ENCODE measurements around the gene CCDC152.

CCDC152 gene

GRCh38 chr5:42750507-42750906 is 6.1 kb upstream of the CCDC152 start:
- TF ChIP-seq, protein P1, sequence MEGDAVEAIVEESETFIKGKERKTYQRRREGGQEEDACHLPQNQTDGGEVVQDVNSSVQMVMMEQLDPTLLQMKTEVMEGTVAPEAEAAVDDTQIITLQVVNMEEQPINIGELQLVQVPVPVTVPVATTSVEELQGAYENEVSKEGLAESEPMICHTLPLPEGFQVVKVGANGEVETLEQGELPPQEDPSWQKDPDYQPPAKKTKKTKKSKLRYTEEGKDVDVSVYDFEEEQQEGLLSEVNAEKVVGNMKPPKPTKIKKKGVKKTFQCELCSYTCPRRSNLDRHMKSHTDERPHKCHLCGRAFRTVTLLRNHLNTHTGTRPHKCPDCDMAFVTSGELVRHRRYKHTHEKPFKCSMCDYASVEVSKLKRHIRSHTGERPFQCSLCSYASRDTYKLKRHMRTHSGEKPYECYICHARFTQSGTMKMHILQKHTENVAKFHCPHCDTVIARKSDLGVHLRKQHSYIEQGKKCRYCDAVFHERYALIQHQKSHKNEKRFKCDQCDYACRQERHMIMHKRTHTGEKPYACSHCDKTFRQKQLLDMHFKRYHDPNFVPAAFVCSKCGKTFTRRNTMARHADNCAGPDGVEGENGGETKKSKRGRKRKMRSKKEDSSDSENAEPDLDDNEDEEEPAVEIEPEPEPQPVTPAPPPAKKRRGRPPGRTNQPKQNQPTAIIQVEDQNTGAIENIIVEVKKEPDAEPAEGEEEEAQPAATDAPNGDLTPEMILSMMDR (IDR thresholded peaks at IDR 0.05; ENCODE audit: low read depth, low read length) = no peak
- Histone ChIP-seq H3K36me3 (no peaks in the 10 kb centered on the region), H3K27ac (no peak overlapping the region), H3K4me3 (ENCODE audit: low read depth, low read length) (no peak overlapping the region), H3K27me3 (ENCODE audit: insufficient read depth, low read depth, severe bottlenecking) (peaks cover 28% of the 10 kb centered on the region), H3K9me3 (ENCODE audit: severe bottlenecking) (no peaks in the 10 kb centered on the region)
- no peak for DNase-seq

- H3K4me3 ChIP-seq (ENCODE audit: low read depth, low read length) = no peak overlapping the region
- H3K27ac ChIP-seq = no peak overlapping the region
- H3K9me3 ChIP-seq (ENCODE audit: severe bottlenecking) = no peaks in the 10 kb centered on the region
- no peak for DNase-seq
- TF ChIP-seq, protein P1 (IDR thresholded peaks at IDR 0.05; ENCODE audit: low read depth, low read length) = no peak
- peaks cover 34% of the 10 kb centered on the region for H3K27me3 ChIP-seq (ENCODE audit: insufficient read depth, low read depth, severe bottlenecking)
- H3K36me3 ChIP-seq = no peaks in the 10 kb centered on the region
Observed at GRCh38 chr5:42751044-42751443, 5.6 kb upstream of the CCDC152 start.

DNA sequence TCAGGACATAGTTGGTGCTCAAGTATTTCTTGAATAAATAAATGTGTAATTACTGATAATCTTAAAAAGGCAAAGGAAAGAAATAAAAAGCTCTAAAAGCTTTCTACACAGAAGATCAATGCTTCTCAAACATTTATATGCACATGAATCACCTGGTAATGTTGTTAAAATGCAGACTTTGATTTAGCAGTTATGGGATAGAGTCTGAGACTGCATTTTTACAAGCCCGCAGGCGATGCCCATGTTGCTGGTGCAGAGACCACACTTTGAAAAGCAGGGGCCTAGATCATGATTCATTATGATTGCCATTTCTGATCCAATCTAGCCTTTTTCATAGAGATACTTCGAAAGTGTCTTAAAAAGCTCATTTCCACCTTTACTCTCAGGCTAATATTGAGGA is 3.5 kb upstream of the CCDC152 start:
- H3K36me3 ChIP-seq = no peaks in the 10 kb centered on the region
- no peaks in the 10 kb centered on the region for H3K9me3 ChIP-seq (ENCODE audit: severe bottlenecking)
- peaks cover 39% of the 10 kb centered on the region for H3K27me3 ChIP-seq (ENCODE audit: insufficient read depth, low read depth, severe bottlenecking)
- DNase-seq = no peak
- H3K27ac ChIP-seq = no peak overlapping the region
- no peak overlapping the region for H3K4me3 ChIP-seq (ENCODE audit: low read depth, low read length)
- TF ChIP-seq, protein P1 (IDR thresholded peaks at IDR 0.05; ENCODE audit: low read depth, low read length) = no peak

DNA sequence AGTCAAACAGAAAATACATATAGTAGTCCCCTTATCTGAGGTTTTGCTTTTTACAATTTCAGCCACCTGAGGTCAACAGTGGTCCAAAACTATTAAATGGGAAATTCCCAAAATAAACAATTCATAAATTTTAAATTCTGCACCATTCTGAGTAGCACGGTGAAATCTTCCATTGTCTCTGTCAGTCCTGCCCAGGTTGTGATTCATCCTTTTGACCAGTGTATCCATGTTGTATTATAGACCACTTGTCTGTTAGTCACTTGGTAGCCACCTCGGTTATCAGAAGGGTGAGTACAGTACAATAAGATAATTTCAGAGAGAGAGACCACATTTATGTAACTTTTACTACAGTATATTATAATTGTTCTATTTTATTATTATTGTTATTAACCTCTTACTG is 2.8 kb downstream of the CCDC152 start:
- Histone ChIP-seq H3K27ac (no peak overlapping the region), H3K27me3 (ENCODE audit: insufficient read depth, low read depth, severe bottlenecking) (peaks cover 74% of the 10 kb centered on the region), H3K9me3 (ENCODE audit: severe bottlenecking) (no peaks in the 10 kb centered on the region), H3K36me3 (no peaks in the 10 kb centered on the region), H3K4me3 (ENCODE audit: low read depth, low read length) (no peak overlapping the region)
- TF ChIP-seq, protein P1 (IDR thresholded peaks at IDR 0.05; ENCODE audit: low read depth, low read length) = no peak
- no peak for DNase-seq

DNA sequence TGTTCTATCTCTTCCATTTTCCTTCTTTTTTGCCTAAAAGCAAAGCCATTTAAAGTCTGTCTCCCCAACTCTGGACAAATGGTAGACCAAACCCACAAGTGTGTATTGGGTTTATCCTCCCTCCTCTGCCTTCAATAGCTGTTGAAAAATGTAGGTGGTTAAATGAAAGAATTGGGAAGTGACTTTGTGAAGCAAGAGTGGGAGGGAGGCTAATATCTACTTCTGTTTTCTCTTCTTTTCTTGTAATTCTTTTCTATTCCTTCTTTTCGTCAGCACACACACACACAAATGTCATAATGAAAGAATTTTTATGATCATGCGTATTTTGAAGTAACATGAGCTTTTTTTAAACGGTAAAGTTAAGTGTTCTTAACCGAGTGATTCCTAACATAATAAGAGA is 3.8 kb downstream of the CCDC152 start:
- no peaks in the 10 kb centered on the region for H3K36me3 ChIP-seq
- peaks cover 80% of the 10 kb centered on the region for H3K27me3 ChIP-seq (ENCODE audit: insufficient read depth, low read depth, severe bottlenecking)
- DNase-seq = no peak
- no peak overlapping the region for H3K27ac ChIP-seq
- H3K4me3 ChIP-seq (ENCODE audit: low read depth, low read length) = no peak overlapping the region
- no peaks in the 10 kb centered on the region for H3K9me3 ChIP-seq (ENCODE audit: severe bottlenecking)
- TF ChIP-seq, protein P1 (IDR thresholded peaks at IDR 0.05; ENCODE audit: low read depth, low read length) = no peak

DNA sequence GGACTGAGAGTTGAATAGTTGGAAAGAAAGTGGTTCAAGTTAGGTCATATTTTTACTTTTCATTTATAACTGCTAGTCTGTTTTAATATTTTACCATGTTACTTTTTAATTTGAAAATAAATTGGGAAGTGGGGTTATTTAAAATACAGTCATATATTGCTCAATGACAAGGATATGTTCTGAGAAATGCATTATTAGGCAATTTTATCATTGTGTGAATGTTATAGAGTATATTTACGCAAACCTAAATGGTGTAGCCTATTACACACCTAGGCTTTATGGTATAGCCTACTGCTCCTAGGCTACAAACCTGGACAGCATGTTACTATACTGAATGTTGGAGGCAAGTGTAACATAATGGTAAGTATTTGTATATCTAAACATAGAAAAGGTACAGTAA is 5.2 kb downstream of the CCDC152 start:
- peaks cover 67% of the 10 kb centered on the region for H3K27me3 ChIP-seq (ENCODE audit: insufficient read depth, low read depth, severe bottlenecking)
- H3K27ac ChIP-seq = no peak overlapping the region
- TF ChIP-seq, protein P1 (IDR thresholded peaks at IDR 0.05; ENCODE audit: low read depth, low read length) = no peak
- H3K4me3 ChIP-seq (ENCODE audit: low read depth, low read length) = no peak overlapping the region
- no peak for DNase-seq
- H3K9me3 ChIP-seq (ENCODE audit: severe bottlenecking) = no peaks in the 10 kb centered on the region
- H3K36me3 ChIP-seq = no peaks in the 10 kb centered on the region

Measured in WERI-Rb-1 (cell line).